Iris pigment epithelial cell (primary cell): Measurements from ENCODE around the gene GRIFIN.

ENCODE experiments used
- DNase-seq: peaks from one replicate; pipeline ENCODE4 v3.0.0-alpha.2; 2011; ENCODE audit warnings: low read depth

The GRIFIN gene

DNA sequence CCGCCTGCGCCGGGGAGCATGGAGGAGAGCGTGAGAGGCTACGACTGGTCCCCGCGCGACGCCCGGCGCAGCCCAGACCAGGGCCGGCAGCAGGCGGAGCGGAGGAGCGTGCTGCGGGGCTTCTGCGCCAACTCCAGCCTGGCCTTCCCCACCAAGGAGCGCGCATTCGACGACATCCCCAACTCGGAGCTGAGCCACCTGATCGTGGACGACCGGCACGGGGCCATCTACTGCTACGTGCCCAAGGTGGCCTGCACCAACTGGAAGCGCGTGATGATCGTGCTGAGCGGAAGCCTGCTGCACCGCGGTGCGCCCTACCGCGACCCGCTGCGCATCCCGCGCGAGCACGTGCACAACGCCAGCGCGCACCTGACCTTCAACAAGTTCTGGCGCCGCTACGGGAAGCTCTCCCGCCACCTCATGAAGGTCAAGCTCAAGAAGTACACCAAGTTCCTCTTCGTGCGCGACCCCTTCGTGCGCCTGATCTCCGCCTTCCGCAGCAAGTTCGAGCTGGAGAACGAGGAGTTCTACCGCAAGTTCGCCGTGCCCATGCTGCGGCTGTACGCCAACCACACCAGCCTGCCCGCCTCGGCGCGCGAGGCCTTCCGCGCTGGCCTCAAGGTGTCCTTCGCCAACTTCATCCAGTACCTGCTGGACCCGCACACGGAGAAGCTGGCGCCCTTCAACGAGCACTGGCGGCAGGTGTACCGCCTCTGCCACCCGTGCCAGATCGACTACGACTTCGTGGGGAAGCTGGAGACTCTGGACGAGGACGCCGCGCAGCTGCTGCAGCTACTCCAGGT is 43.1 kb downstream of the GRIFIN start:
- DNase-seq = no peak

DNA sequence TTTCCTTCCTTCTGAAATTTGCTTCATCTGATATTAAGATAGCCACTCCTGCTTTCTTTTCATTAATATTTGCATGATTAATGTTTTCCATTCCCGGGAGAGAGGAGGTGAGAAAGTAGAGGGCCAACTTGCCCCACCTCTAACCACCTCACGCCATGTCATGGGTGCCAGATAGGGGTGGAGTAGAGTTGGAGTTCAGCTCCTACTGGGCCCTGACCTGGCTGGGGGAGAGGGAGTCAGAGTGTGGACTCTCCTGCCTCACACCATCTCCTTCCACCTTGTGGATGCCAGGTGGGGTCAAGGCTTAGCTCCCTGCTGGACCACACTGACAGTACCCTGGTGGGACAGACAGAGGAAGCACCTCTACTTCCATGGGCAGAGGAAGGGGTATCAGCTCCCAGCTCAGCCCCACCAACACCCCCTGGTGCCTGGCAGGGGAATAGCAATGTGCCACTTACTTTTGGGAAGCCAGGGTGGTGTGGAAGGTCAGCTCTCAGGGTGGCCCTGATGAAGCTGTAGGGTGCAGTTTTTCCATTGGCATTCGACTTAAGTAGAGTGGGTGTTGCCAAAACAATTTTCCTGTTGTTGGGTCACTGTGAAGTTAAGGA is 44.8 kb downstream of the GRIFIN start:
- DNase-seq = no peak

DNA sequence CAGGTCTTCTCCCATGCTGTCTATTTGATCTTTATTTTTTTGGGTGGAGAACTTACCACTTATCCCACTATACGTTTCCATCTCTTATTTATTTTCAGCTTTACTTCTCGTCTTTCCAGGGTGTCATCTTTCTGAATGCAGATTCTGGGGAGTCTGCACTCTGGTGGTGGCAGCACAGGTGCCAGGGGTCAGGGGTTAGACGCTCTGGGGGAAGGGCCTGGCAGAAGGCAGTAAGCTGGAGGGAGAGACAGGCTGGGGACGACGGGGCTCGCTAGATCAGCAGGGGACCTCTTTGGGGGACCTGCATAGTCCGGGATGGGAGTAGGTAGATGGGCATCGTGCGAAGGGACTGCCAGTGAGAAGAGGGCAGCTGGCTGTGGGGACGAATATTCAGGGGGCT is 50.4 kb downstream of the GRIFIN start:
- no peak for DNase-seq
